HG02981 (cell line): ENCODE results near the gene KCTD10.

ENCODE experiments used
- ATAC-seq: cut with Tn5 transposase; IDR thresholded peaks from one replicate; pipeline ENCODE4 v1.9.1; 2021; ENCODE audit warnings: mild to moderate bottlenecking, moderate library complexity; ENCODE audit not compliant: unreplicated experiment

The KCTD10 gene

DNA sequence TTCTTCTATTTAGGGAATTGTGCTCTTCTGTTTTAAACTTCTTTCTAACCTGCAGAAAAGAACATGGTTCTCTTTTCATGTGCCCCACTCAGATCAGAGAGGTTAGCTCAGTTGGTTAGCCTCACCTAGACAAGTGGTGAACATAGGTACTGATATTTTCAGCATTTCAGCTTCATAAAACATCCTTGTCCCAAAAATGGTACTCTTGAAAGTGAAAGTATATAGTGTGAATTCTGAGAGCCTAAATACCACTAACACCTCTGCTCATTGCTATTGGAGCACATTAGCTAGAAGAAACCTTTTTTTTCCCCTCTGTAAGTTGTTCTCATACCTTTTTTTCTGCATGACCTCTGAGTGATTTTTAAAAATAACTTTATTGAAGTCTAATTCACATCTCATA, 17.9 kb upstream of the KCTD10 start:
- ATAC-seq, result no peak

DNA sequence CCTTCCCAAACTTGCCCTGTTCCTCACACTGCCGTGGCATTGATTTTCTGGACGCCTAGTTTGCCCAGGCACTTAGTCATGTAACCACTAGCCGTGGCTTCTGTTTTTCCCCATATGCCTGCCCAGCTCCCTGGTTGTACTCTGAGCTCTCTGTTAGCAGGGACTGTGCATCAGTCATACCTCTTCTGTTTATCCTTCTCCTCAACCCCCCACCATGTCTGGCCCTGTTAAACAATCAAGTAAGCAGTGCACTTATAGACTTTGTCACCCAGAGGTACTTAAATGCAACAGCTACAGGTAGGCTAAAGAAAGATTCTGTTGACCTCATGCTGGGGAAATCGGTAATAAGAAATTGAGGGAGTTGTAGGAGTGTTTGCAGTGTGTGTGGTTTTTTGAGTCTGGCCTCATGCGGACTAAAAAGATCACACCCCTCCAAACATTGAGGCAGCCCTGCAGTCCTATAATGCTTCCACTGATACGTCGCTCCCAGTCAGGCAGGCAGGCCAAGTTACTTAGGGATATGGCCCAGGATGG, 17.3 kb upstream of the KCTD10 start:
- no peak for ATAC-seq

DNA sequence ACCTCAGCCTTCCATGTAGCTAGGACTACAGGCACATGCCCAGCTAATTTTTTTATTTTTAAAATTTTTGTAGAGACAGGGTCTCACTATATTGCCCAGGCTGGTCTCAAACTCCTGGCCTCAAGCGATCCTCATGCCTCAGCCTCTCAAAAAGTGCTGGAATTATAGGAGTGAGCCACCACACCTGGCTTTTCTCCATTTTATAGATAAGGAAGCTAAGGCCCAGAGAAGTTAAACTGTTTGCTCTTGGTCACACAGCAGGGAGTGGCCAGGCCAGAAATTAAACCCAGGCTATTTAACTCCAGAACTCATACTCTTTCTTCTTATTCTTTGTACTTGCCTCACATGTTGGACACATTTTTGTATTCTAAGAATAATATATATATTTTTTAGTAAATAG, 16.8 kb upstream of the KCTD10 start:
- ATAC-seq, result no peak

GRCh38 chr12:109493090-109493489, 16.0 kb upstream of the KCTD10 start:
- no peak for ATAC-seq

GRCh38 chr12:109492371-109492770, 15.3 kb upstream of the KCTD10 start:
- no peak for ATAC-seq

GRCh38 chr12:109491671-109492070, 14.6 kb upstream of the KCTD10 start:
- no peak for ATAC-seq

DNA sequence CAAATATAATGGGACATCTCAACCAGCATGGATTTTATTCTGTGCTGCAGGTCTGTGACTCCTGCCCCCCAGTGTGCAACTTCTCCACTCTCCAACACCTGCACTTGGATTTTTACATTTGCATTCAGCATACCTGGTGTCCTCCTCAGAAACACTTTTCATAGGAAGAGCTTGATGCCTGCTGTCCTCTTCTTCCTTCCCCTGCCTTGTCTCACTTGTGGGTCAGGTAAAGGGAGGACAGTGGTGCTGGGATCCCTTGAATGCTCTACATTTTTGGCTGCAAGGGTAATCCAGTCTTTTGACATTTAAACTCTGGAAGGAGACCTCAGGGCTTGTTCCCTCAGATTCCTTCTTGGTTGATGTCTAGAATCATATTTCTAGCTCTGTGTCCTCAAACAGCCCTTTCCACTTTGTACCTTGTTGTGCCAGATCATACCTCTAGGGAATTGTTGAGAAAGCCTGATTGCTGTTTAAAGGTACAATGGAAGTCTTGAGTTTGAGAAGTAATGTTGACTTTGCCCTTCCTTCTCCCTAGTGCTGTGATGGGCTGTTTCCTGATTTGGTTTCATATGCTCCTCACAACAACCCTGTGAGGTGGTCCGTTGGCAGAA, 13.0 kb upstream of the KCTD10 start:
- no peak for ATAC-seq

GRCh38 chr12:109489016-109489954, 12.2 kb upstream of the KCTD10 start:
- no peak for ATAC-seq

DNA sequence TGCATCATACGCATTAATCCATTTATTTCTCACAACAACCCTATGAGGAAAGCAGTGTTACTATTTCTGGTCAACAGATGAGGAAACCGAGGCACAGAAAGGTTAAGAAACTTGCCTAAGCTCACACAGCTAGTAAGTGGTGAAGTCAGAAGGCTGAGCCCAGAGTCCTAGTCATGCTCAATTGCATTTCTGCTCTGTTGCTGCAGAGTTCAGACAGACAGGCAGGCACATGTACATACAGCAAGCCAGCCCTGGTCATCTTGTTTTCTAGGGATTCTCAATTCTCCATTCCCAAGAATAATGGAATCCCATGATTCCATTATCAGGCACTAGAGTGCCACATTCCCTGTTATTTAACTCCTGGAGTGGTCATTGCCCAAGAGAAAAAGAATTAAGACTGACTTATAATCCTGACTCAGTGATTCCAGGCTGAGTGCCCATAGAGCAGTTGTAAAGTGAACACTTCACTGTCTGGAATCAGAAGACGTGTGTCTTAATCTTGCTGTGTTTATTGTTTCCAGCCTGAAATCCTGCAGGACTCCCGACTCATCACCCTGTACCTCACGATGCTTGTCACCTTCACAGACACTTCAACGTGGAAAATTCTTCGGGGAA, 11.1 kb upstream of the KCTD10 start:
- ATAC-seq, result no peak

GRCh38 chr12:109487181-109488050, 10.3 kb upstream of the KCTD10 start:
- ATAC-seq, result no peak

DNA sequence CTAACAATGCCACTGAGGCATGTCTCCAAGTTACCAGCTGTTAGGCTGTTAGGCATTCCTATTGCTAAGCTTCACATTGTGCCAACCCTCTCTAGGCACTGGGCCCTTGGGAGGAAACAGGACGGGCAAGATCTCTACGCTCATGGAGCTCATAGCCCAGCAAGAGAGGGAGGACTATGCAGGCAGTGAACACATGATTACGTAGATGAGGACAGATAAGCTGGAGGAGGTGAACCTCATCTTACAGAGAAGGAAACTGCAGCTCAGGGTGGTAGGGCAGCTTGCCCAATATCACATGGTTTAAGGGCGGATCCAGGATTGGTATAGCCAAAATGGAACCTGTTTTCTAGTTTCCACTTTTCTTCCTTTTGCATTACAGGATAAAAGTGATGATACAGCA, 8.1 kb upstream of the KCTD10 start:
- ATAC-seq, result no peak

- ATAC-seq, result no peak
These were observed 6.2 kb upstream of the KCTD10 start for GRCh38 chr12:109483346-109483745.

DNA sequence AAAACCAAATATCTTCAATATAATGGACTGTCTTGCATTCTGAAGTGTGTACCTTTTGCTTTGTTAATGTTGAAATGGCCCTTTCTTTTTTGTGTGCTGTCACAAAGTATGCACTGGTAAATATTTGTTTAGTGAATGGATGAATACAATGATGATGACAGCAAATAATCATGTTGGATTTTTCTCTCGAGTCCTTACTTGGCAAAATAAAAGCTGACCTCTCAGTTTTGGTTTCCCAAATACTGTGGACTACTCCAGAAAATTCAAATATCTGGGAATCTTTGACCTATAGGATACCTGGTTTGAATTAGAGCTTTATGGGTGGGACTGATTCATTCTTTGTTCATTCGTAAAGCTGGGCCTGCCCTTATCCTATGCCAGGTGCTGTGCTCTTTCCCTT, 5.8 kb upstream of the KCTD10 start:
- no peak for ATAC-seq

- ATAC-seq, result no peak
These were observed 5.4 kb upstream of the KCTD10 start for GRCh38 chr12:109482491-109482890.

- ATAC-seq, result no peak
These were observed 4.8 kb upstream of the KCTD10 start for GRCh38 chr12:109481863-109482262.

GRCh38 chr12:109480356-109480755, 3.3 kb upstream of the KCTD10 start:
- ATAC-seq, result no peak

DNA sequence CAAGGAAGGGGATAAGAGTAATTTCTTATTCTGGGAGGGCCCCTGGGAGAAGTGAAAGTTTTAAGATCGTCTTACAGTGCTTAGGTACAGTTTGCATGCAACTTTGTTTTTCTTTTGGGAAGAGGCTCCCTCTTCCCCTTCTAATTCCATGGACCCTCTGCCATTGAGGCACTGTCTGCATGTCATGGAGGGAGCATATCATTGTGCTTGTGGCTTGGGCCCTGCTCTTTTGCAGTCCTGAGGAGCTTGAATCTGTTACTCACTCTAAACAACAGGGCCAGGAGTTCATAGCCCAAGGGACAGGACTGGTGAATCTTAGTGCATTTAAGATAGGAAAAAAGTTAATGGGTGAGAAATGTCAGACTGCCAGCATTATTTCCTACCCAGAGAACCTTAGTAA, 2.7 kb upstream of the KCTD10 start:
- ATAC-seq, result no peak

- ATAC-seq, result no peak
These were observed 839 bp upstream of the KCTD10 start for GRCh38 chr12:109477963-109478315.

GRCh38 chr12:109476807-109477184, 304 bp downstream of the KCTD10 start:
- no peak for ATAC-seq

DNA sequence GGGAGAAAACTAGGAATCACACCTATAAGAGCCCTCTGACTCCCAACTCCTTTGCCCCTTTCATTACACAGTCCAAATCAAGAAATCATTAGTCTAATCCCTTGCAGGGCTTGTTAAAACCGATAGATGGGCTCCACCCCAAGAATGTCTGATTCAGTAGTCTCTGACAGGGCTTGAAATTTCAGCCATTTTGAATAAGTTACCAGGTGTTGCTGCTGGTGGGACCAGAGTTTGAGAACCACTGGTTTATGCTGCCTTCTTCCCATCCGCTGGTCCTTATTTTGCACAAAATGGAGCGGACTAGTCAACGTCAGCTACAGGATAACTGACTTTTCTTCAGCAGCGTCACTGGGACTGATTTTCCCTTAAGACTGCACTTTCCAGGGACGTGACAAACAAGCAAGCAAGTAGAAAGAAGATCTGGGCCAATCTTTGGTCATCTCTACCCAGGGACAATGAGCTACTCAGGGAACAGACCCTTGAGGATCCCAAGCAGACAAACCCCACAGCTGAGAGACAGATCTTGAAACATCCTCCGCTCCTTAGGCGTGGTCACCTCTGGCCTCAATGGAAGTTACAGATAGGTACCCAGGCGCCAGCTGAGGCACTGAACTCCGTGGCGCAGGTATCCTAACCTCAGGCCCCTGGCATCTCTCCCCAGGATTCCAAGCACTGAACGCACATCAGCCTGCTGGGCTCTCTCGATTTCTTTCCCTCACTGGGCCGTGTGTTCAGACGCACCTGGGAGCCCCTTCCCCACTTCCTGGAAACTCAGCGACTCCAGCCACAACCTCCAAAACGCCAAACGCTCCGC, 900 bp downstream of the KCTD10 start:
- no peak for ATAC-seq
